ENCODE data around the gene ZBTB33.

- TF ChIP-seq, protein P1, sequence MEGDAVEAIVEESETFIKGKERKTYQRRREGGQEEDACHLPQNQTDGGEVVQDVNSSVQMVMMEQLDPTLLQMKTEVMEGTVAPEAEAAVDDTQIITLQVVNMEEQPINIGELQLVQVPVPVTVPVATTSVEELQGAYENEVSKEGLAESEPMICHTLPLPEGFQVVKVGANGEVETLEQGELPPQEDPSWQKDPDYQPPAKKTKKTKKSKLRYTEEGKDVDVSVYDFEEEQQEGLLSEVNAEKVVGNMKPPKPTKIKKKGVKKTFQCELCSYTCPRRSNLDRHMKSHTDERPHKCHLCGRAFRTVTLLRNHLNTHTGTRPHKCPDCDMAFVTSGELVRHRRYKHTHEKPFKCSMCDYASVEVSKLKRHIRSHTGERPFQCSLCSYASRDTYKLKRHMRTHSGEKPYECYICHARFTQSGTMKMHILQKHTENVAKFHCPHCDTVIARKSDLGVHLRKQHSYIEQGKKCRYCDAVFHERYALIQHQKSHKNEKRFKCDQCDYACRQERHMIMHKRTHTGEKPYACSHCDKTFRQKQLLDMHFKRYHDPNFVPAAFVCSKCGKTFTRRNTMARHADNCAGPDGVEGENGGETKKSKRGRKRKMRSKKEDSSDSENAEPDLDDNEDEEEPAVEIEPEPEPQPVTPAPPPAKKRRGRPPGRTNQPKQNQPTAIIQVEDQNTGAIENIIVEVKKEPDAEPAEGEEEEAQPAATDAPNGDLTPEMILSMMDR (IDR thresholded peaks at IDR 0.05) = no peak
- TF ChIP-seq POLR2AphosphoS5 (IDR thresholded peaks at IDR 0.05) = no peak
- TF ChIP-seq POLR2A (IDR thresholded peaks at IDR 0.05) = no peak
Measured at GRCh38 chrX:120297923-120298322, 47.3 kb downstream of the ZBTB33 start.
